ENCODE data around the gene THRSP.

GRCh38 chr11:78080084-78080817, 16.6 kb downstream of the THRSP start:
- TF ChIP-seq POLR2AphosphoS5 (IDR thresholded peaks at IDR 0.05; ENCODE audit: low read depth, low read length) (no peak), JUND (IDR thresholded peaks at IDR 0.05) (no peak), EP300 (IDR thresholded peaks at IDR 0.05; ENCODE audit: borderline replicate concordance in 1 of 2, low read depth in 1 of 2, low read length in 1 of 2) (no peak), CTCF (IDR thresholded peaks at IDR 0.05) (no peak)

Measured in SK-N-SH (cell line).